WERI-Rb-1 (cell line): ENCODE data around the gene PCP4L1.

Source experiments
- DNase-seq: peaks from one replicate; pipeline ENCODE4 v3.0.0-alpha.2; 2020
- H3K27ac ChIP-seq: fragments of 250-450 bp; sonication (Bioruptor Pico); 2 replicates; pipeline ENCODE4 v1.5.1; 2020; ENCODE audit warnings: mild to moderate bottlenecking, moderate library complexity
- H3K27me3 ChIP-seq: fragments of 250-450 bp; sonication (Bioruptor Pico); 2 replicates; pipeline ENCODE4 v1.5.1; 2021; ENCODE audit warnings: mild to moderate bottlenecking, low read depth, moderate library complexity; ENCODE audit not compliant: insufficient read depth, severe bottlenecking
- H3K36me3 ChIP-seq: fragments of 250-450 bp; sonication (Bioruptor Pico); 2 replicates; pipeline ENCODE4 v1.5.1; 2020; ENCODE audit warnings: mild to moderate bottlenecking, moderate library complexity
- H3K4me3 ChIP-seq: 2 replicates; pipeline ENCODE4 v1.5.1; 2011; ENCODE audit warnings: low read depth, mild to moderate bottlenecking, control low read depth, low read length
- H3K9me3 ChIP-seq: fragments of 250-450 bp; sonication (Bioruptor Pico); 2 replicates; pipeline ENCODE4 v1.5.1; 2021; ENCODE audit warnings: mild to moderate bottlenecking, moderate library complexity; ENCODE audit not compliant: severe bottlenecking
- TF ChIP-seq, protein P1 (sequence below): IDR thresholded peaks from 2 replicates; pipeline ENCODE4 v1.5.1; 2011; ENCODE audit warnings: low read depth, mild to moderate bottlenecking, control low read depth, inconsistent platforms, low read length

The PCP4L1 gene

DNA sequence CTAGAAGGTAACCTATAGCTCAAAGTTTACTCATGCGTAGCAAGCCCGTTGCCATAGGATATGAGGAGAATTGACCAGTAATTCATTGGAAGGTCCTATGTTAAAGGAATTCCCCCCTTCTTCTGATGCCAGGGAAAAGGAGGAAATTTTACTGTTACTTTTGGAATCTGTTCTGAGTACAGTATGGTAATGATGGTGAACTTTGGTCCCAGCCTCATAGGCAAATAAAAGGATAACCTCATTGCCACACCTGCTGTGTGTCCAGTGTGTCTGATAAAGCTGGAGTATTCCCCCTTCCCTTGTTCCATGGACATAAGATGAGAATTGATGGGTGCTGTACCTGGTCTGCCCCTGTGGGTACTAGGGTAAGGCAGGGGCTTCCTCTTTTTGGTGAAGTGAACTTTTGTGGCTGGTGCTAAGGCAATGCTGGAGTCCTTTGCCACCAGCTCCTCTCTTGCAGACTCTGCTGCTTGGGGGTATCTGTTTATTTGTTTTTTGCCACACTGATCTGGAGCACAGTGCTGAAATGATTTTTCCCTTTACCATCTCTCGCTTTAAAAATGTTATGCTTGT is 29.0 kb downstream of the PCP4L1 start:
- peaks cover 74% of the 10 kb centered on the region for H3K27me3 ChIP-seq
- no peak overlapping the region for H3K4me3 ChIP-seq
- DNase-seq = no peak
- no peak overlapping the region for H3K27ac ChIP-seq
- no peaks in the 10 kb centered on the region for H3K9me3 ChIP-seq
- TF ChIP-seq, protein P1, sequence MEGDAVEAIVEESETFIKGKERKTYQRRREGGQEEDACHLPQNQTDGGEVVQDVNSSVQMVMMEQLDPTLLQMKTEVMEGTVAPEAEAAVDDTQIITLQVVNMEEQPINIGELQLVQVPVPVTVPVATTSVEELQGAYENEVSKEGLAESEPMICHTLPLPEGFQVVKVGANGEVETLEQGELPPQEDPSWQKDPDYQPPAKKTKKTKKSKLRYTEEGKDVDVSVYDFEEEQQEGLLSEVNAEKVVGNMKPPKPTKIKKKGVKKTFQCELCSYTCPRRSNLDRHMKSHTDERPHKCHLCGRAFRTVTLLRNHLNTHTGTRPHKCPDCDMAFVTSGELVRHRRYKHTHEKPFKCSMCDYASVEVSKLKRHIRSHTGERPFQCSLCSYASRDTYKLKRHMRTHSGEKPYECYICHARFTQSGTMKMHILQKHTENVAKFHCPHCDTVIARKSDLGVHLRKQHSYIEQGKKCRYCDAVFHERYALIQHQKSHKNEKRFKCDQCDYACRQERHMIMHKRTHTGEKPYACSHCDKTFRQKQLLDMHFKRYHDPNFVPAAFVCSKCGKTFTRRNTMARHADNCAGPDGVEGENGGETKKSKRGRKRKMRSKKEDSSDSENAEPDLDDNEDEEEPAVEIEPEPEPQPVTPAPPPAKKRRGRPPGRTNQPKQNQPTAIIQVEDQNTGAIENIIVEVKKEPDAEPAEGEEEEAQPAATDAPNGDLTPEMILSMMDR = no peak
- H3K36me3 ChIP-seq = no peaks in the 10 kb centered on the region

DNA sequence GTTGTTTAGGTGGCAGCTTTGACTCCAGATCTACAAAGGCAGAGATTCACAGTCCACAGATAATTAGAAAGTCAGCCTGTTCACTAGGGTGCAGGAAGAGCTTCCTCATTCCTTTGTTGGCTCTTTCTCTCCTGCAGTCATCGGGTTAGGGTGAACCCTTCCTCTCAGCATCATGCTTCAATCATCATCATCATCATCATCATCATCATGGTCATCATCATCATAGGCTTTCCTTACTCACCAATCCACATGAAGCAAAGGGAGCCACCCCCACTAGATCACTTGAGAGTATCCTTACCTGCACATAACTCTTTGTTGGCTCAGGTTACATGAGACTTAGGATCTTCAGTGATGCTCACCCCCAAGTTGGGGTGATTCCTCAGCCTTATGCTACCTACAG is 32.2 kb downstream of the PCP4L1 start:
- no peaks in the 10 kb centered on the region for H3K36me3 ChIP-seq
- H3K9me3 ChIP-seq = no peaks in the 10 kb centered on the region
- peaks cover 42% of the 10 kb centered on the region for H3K27me3 ChIP-seq
- H3K27ac ChIP-seq = no peak overlapping the region
- DNase-seq = no peak
- TF ChIP-seq, protein P1 = no peak
- no peak overlapping the region for H3K4me3 ChIP-seq

DNA sequence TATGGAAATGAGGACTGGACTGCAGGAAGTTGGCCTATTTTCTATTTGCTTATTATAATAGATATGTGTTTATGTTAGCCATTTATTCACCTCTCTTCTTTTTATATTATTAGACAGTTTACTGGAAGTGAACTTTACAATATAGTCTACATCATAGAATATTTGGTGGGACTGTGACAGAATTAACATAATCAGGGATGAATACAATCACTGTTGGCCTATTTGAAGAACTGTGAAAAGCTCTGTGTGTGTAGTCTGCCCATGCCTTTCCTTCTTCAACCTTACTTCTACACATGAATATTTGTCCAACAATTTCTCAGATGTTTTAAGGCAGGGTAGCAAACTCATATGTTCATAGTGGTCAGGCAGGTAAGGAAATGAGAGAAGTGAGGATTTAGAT is 38.9 kb downstream of the PCP4L1 start:
- Histone ChIP-seq H3K9me3 (no peaks in the 10 kb centered on the region), H3K27me3 (no peaks in the 10 kb centered on the region), H3K4me3 (no peak overlapping the region), H3K27ac (no peak overlapping the region), H3K36me3 (no peaks in the 10 kb centered on the region)
- DNase-seq = no peak
- TF ChIP-seq, protein P1 = no peak

DNA sequence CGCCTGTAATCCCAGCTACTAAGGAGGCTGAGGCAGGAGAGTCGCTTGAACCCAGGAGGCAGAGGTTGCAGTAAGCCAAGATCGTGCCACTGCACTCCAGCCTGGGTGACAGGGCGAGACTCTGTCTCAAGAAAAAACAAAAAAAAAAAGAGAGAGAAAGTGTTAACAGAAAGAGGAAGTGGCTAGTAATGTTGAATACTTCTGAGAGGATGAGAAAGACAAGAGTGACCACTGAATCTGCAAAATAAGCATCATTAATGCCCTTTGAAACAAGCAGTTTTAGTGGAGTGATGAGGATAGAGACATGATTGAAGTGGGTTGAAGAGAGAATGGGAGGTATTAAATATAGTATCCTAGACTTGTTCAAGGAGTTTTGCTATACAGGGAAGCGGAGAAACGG is 39.6 kb downstream of the PCP4L1 start:
- Histone ChIP-seq H3K27me3 (no peaks in the 10 kb centered on the region), H3K36me3 (no peaks in the 10 kb centered on the region), H3K9me3 (no peaks in the 10 kb centered on the region), H3K27ac (no peak overlapping the region), H3K4me3 (no peak overlapping the region)
- no peak for DNase-seq
- TF ChIP-seq, protein P1 = no peak

DNA sequence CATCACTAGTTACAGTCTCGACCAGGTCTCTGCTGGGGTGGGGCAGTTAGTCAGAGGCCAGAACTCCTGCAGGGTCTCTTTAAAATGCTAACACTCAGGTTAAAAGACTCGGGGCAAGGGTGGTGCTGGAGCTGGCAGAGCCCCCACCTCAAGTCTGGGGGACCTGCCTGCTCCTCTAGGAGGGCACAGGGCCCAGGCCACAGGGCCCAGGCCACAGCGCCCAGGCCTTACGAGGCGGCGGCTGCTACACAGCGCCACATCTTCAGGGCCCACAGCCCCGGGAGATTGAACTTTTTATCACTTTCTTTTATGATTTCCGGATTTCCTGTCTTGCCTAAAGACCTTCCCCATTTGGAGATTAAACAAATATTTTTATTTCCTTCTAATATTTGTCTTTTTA is 40.8 kb downstream of the PCP4L1 start:
- TF ChIP-seq, protein P1 = no peak
- Histone ChIP-seq H3K36me3 (no peaks in the 10 kb centered on the region), H3K4me3 (no peak overlapping the region), H3K27ac (no peak overlapping the region), H3K9me3 (no peaks in the 10 kb centered on the region), H3K27me3 (no peaks in the 10 kb centered on the region)
- no peak for DNase-seq

GRCh38 chr1:161300478-161300877 is 41.9 kb downstream of the PCP4L1 start:
- no peak for DNase-seq
- H3K36me3 ChIP-seq = no peaks in the 10 kb centered on the region
- H3K27me3 ChIP-seq = no peaks in the 10 kb centered on the region
- TF ChIP-seq, protein P1 = no peak
- H3K4me3 ChIP-seq = no peak overlapping the region
- no peaks in the 10 kb centered on the region for H3K9me3 ChIP-seq
- H3K27ac ChIP-seq = no peak overlapping the region
